A549 treated with GW870086 at 1 μM for 4 hours (cell line): ENCODE results near the gene ZNF554. TPM values are rescaled to one million over a fixed set of nuclear protein-coding genes. Genes with fewer than 3 reads are reported as not detected.

Experiments
- total RNA-seq: library from RNA; stranded (reverse); fragments of 200-300 nt; extraction: Qiagen RNA extraction; gene quantifications from 5 replicates; pipeline ENCODE4 v1.2.3, GENCODE V29; 2022; ENCODE audit warnings: low read depth

The ZNF554 gene
- 0.71 to 1.1 TPM (median 0.80 TPM) in 5 replicates for total RNA-seq

GRCh38 chr19:2819540-2820111 lies at the start of gene ZNF554:
TSS of gene ZNF554 (plus strand) at chr19:2819868. CDS start at chr19:2820072, 204 bp downstream.

GRCh38 chr19:2782936-2783780 lies 36.5 kb upstream of the ZNF554 start, which contains the start of gene SGTA:
TSS of gene SGTA (minus strand) at chr19:2783273. CDS start at chr19:2769068, 14,205 bp downstream.

GRCh38 chr19:2785244-2785997 lies 34.2 kb upstream of the ZNF554 start, which contains the start of gene THOP1:
TSS of gene THOP1 (plus strand) at chr19:2785503. CDS start at chr19:2785663, 160 bp downstream.

GRCh38 chr19:2840794-2841791 lies 21.4 kb downstream of the ZNF554 start, which contains the start of gene ZNF555:
TSS of gene ZNF555 (plus strand) at chr19:2841475. CDS start at chr19:2841573, 98 bp downstream.

DNA sequence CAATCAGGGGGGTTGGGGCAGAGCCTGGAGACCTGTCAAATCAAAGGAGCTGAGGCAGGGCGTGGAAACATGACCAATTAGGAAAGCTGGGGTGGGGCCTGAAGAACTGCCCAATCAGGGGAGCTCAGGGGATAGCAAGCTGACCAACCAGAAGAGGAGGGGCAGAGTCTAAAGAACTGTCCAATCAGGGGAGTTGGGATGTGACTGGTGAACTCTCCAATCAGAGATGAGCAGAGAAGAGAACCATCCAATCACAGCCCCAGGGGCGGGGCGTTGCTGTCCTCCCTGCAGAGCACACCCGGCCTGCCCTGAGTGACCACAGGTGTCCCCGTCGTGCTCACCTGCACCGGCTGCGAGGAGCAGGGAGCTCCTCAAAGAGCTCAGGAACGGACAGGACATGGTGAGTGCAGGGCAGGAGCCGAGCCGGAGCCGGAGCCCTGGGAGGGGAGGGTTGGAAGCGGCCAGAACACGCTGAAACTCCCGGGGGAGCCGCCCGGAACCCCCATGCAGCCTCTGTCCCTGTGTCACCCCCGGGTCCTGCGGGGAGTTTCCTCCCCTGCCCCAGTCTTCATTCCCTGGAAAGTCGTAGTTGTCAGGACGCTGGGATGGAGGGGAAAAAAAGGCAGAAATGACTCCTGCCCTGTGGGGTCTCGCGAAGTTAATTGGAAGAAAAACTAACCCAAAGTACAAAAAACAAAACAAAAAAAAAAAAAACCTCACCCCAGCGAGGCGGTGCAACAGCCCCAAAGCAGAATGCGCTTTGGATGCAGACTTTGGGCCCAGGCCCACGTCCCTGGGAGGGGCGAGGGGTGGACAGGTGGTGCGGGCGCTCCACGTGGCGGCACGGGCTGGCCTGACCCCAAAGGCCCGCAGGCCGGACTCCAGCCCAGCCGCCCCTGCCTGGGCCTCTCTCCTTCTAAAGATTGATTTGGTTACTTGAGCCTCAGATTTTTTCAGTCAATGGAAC lies 47.6 kb downstream of the ZNF554 start, which contains the start of gene ZNF556:
Gene ZNF556, plus strand, starts transcription at position 311 of the 967 bp plus-strand sequence. Its CDS starts 87 bp downstream, at position 398.

Other genes starting within 250 kb of the ZNF554 start
- 0.05 to 0.08 TPM (median 0.06 TPM) in 4 of 5 replicates, not detected in the other for gene GNG7, start 117.2 kb upstream of the ZNF554 start, total RNA-seq
- 3.3 to 4.2 TPM (median 3.7 TPM) in 5 replicates for gene DIRAS1, start 98.5 kb upstream of the ZNF554 start, total RNA-seq
- gene SLC39A3, start 79.9 kb upstream of the ZNF554 start, total RNA-seq: 23.2 to 31.3 TPM (median 29.2 TPM) in 5 replicates
- gene SGTA, start 36.6 kb upstream of the ZNF554 start, total RNA-seq: 56.7 to 79.5 TPM (median 71.6 TPM) in 5 replicates
- 77.2 to 103 TPM (median 95.6 TPM) in 5 replicates for gene THOP1, start 34.4 kb upstream of the ZNF554 start, total RNA-seq
- gene ZNF555, start 21.6 kb downstream of the ZNF554 start, total RNA-seq: 1.2 to 2.8 TPM (median 2.3 TPM) in 5 replicates
- 0.05 to 0.40 TPM (median 0.06 TPM) in 3 of 5 replicates, not detected in the others for gene ZNF556, start 47.5 kb downstream of the ZNF554 start, total RNA-seq
- gene ZNF57, start 81.1 kb downstream of the ZNF554 start, total RNA-seq: 2.1 to 2.9 TPM (median 2.8 TPM) in 5 replicates
- 1.6 to 2.4 TPM (median 2.0 TPM) in 5 replicates for gene ZNF77, start 125.1 kb downstream of the ZNF554 start, total RNA-seq
- 3.5 to 8.1 TPM (median 5.5 TPM) in 5 replicates for gene TLE6, start 157.7 kb downstream of the ZNF554 start, total RNA-seq
- gene TLE2, start 209.4 kb downstream of the ZNF554 start, total RNA-seq: 2.0 to 3.2 TPM (median 2.8 TPM) in 5 replicates
- 171 to 242 TPM (median 239 TPM) in 5 replicates for gene TLE5, start 242.6 kb downstream of the ZNF554 start, total RNA-seq